Loucy (cell line): Measurements from ENCODE around the gene GSTM3.

Experiments
- H2AFZ ChIP-seq: fragments of 200-600 bp; sonication (generic); 2 replicates; pipeline ENCODE4 v1.6.0; 2016; ENCODE audit warnings: antibody characterized with exemption, mild to moderate bottlenecking, low read length, moderate library complexity
- H3F3A ChIP-seq: fragments of 200-600 bp; 2 replicates; pipeline ENCODE4 v1.6.0; 2016; ENCODE audit warnings: antibody characterized with exemption, low read depth, mild to moderate bottlenecking
- H3K27me3 ChIP-seq: fragments of 200-600 bp; sonication (generic); 2 replicates; pipeline ENCODE4 v1.6.1; 2014; ENCODE audit warnings: low read length, mild to moderate bottlenecking; ENCODE audit not compliant: insufficient read depth, poor library complexity, severe bottlenecking
- H3K36me3 ChIP-seq: fragments of 200-600 bp; sonication (generic); 2 replicates; pipeline ENCODE4 v1.6.1; 2016; ENCODE audit warnings: low read length; ENCODE audit not compliant: insufficient read depth
- H3K4me1 ChIP-seq: fragments of 200-600 bp; sonication (generic); 2 replicates; pipeline ENCODE4 v1.5.1; 2014; ENCODE audit warnings: low read length, mild to moderate bottlenecking; ENCODE audit not compliant: insufficient read depth, poor library complexity, severe bottlenecking
- H3K4me2 ChIP-seq: fragments of 200-600 bp; sonication (generic); 2 replicates; pipeline ENCODE4 v1.6.0; 2014; ENCODE audit warnings: antibody characterized with exemption, low read length, low read depth, mild to moderate bottlenecking; ENCODE audit not compliant: poor library complexity, severe bottlenecking
- H3K4me3 ChIP-seq: fragments of 200-600 bp; sonication (generic); 2 replicates; pipeline ENCODE4 v1.5.1; 2014; ENCODE audit warnings: low read length, mild to moderate bottlenecking, mixed read lengths; ENCODE audit not compliant: poor library complexity, severe bottlenecking
- H3K79me2 ChIP-seq: fragments of 200-600 bp; sonication (generic); 2 replicates; pipeline ENCODE4 v1.6.1; 2014; ENCODE audit warnings: low read length; ENCODE audit not compliant: insufficient read depth
- H3K9ac ChIP-seq: fragments of 200-600 bp; sonication (generic); 2 replicates; pipeline ENCODE4 v1.6.0; 2014; ENCODE audit warnings: mild to moderate bottlenecking, low read depth, low read length, moderate library complexity; ENCODE audit not compliant: poor library complexity, severe bottlenecking
- H3K9me2 ChIP-seq: fragments of 200-600 bp; sonication (generic); replicated peaks from 2 replicates; pipeline ENCODE4 v1.6.1; 2016; ENCODE audit warnings: low read depth, low read length, mixed read lengths
- H3K9me3 ChIP-seq: fragments of 200-600 bp; sonication (generic); 2 replicates; pipeline ENCODE4 v1.6.1; 2014; ENCODE audit warnings: mild to moderate bottlenecking, antibody characterized with exemption, low read length, low read depth; ENCODE audit not compliant: insufficient read depth
- H4K20me1 ChIP-seq: fragments of 200-600 bp; sonication (generic); 2 replicates; pipeline ENCODE4 v1.6.0; 2014; ENCODE audit warnings: antibody characterized with exemption, low read length, mild to moderate bottlenecking; ENCODE audit not compliant: insufficient read depth, poor library complexity, severe bottlenecking
- CTCF ChIP-seq: fragments of 200-600 bp; sonication (generic); conservative IDR thresholded peaks from 2 replicates; pipeline ENCODE4 v1.5.1; 2014; ENCODE audit warnings: mild to moderate bottlenecking, antibody characterized with exemption, low read length
- EZH2phosphoT487 ChIP-seq: fragments of 200-600 bp; IDR thresholded peaks from 2 replicates; pipeline ENCODE4 v1.6.1; 2018; ENCODE audit warnings: antibody characterized with exemption, mild to moderate bottlenecking, moderate library complexity, borderline replicate concordance

Gene GSTM3

DNA sequence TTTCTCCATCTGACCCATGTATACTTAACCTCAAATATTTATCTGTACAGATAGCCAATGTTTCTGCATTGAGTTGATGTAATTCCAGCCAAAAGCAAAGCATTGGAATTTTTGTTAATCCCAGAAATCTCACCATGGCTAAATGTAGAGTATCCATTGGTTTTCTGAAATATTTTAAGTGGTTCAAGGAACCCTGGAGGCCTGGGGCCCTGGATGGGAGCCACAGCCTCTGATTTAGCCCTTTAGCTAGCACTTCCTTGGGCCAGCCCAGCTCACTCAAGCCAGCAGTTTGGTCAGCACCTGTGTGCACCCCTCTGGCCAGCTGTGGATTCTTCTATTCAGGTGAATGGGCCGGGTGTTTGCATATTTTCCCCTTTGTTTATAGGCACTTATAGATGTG lies 41.7 kb upstream of the GSTM3 start:
- Histone ChIP-seq H3K9me3 (peaks cover 7% of the 10 kb centered on the region; the same call in 1 of the 2 replicates), H3K4me1 (peaks cover 24% of the 10 kb centered on the region), H3K9ac (no peak overlapping the region), H3K36me3 (no peaks in the 10 kb centered on the region; the same call in 1 of the 2 replicates), H3K4me2 (no peak overlapping the region), H3K9me2 (no peaks in the 10 kb centered on the region), H3K79me2 (no peaks in the 10 kb centered on the region), H2AFZ (no peak overlapping the region), H3F3A (no peaks in the 10 kb centered on the region), H3K4me3 (no peak overlapping the region), H3K27me3 (no peaks in the 10 kb centered on the region), H4K20me1 (no peaks in the 10 kb centered on the region)
- TF ChIP-seq EZH2phosphoT487 (no peak), CTCF (no peak)

GRCh38 chr1:109781806-109782205 lies 41.0 kb upstream of the GSTM3 start:
- H3K79me2 ChIP-seq = no peaks in the 10 kb centered on the region
- H3K4me1 ChIP-seq = peaks cover 25% of the 10 kb centered on the region
- no peaks in the 10 kb centered on the region for H3K27me3 ChIP-seq
- no peak overlapping the region for H3K4me3 ChIP-seq
- TF ChIP-seq EZH2phosphoT487 = no peak
- TF ChIP-seq CTCF = no peak
- H3K9me3 ChIP-seq = peaks cover 7% of the 10 kb centered on the region; the same call in 1 of the 2 replicates
- no peak overlapping the region for H3K4me2 ChIP-seq
- no peak overlapping the region for H2AFZ ChIP-seq
- H3K9me2 ChIP-seq = no peaks in the 10 kb centered on the region
- no peaks in the 10 kb centered on the region for H3F3A ChIP-seq
- H3K9ac ChIP-seq = no peak overlapping the region
- no peaks in the 10 kb centered on the region for H4K20me1 ChIP-seq
- no peaks in the 10 kb centered on the region; the same call in 1 of the 2 replicates for H3K36me3 ChIP-seq

- Histone ChIP-seq H3K4me1 (peaks cover 16% of the 10 kb centered on the region), H2AFZ (no peak overlapping the region), H3K4me2 (no peak overlapping the region), H3K9me2 (no peaks in the 10 kb centered on the region), H4K20me1 (no peaks in the 10 kb centered on the region), H3K9ac (no peak overlapping the region), H3K4me3 (no peak overlapping the region), H3K9me3 (peaks cover 7% of the 10 kb centered on the region; the same call in 1 of the 2 replicates), H3F3A (no peaks in the 10 kb centered on the region), H3K79me2 (no peaks in the 10 kb centered on the region), H3K27me3 (no peaks in the 10 kb centered on the region), H3K36me3 (no peaks in the 10 kb centered on the region; the same call in 1 of the 2 replicates)
- TF ChIP-seq EZH2phosphoT487 = no peak
- no peak for TF ChIP-seq CTCF
Observed at GRCh38 chr1:109780982-109781381, 40.1 kb upstream of the GSTM3 start.
